ENCODE results near the gene DHX30. TPM values are rescaled to one million over a fixed set of nuclear protein-coding genes. Genes with fewer than 3 reads are reported as not detected.

DHX30 gene
- total and polyA plus RNA-seq, 2 of the 8 experiments (the other 6 are each of a cell fraction or from before 2014, with no cell fraction given): 82.4 to 97.9 TPM

GRCh38 chr3:47867451-47868044 is 64.6 kb downstream of the DHX30 start:
- Histone ChIP-seq H2BK15ac (ENCODE audit: low read length) (no peak overlapping the region), H3K23ac (ENCODE audit: insufficient read length) (no peak overlapping the region), H3K4me1 (replicated peaks in 1 of 4; ENCODE audit: control insufficient read depth in 3 of 4, insufficient read depth in 4 of 4, low read length in 3 of 4) (no peaks in the 10 kb centered on the region), H3K56ac (replicated peaks; ENCODE audit: insufficient read length, low read depth, low read length) (no peak overlapping the region), H3K79me1 (ENCODE audit: low read depth, low read length) (no peaks in the 10 kb centered on the region), H3K23me2 (ENCODE audit: low read depth, low read length) (no peaks in the 10 kb centered on the region), H2BK120ac (replicated peaks; ENCODE audit: low read depth, low read length) (no peak overlapping the region), H4K8ac (ENCODE audit: extremely low read depth, insufficient read depth, low read length) (no peak overlapping the region), H3K4me2 (ENCODE audit: insufficient read depth in 1 of 2, low read depth in 2 of 2, low read length in 2 of 2) (no peak overlapping the region), H2BK5ac (ENCODE audit: low read depth, low read length) (no peak overlapping the region; the same call in 1 of the 2 replicates), H3K9ac (replicated peaks in 1 of 4; ENCODE audit: extremely low read depth in 1 of 4, low read depth in 3 of 4, low read length in 3 of 4) (no peak overlapping the region), H2BK12ac (ENCODE audit: low read depth, low read length) (no peak overlapping the region), H3K18ac (ENCODE audit: extremely low read depth, low read length) (no peak overlapping the region), H3K4me3 (ENCODE audit: extremely low read depth in 1 of 4, insufficient read depth in 2 of 4, low read depth in 3 of 4, low read length in 4 of 4) (no peak overlapping the region), H3K27me3 (replicated peaks in 1 of 4; ENCODE audit: control insufficient read depth in 3 of 4, extremely low read depth in 1 of 4, insufficient read depth in 3 of 4, low read length in 3 of 4) (no peaks in the 10 kb centered on the region), H3K14ac (ENCODE audit: insufficient read length) (no peak overlapping the region), H3K9me3 (ENCODE audit: insufficient read depth in 2 of 2, low read depth in 1 of 2, low read length in 1 of 2) (no peaks in the 10 kb centered on the region), H2AK5ac (ENCODE audit: low read depth, low read length) (no peak overlapping the region), H4K20me1 (replicated peaks in 1 of 2; ENCODE audit: control insufficient read depth in 1 of 2, insufficient read depth in 2 of 2, low read length in 2 of 2) (no peaks in the 10 kb centered on the region), H3K4ac (replicated peaks; ENCODE audit: insufficient read length, low read depth, low read length) (no peak overlapping the region), H2BK20ac (ENCODE audit: low read length) (no peak overlapping the region), H3K79me2 (ENCODE audit: control insufficient read depth in 1 of 2, insufficient read depth in 2 of 2, low read length in 2 of 2) (no peaks in the 10 kb centered on the region), H4K91ac (replicated peaks; ENCODE audit: insufficient read length, low read length) (no peak overlapping the region), H3K27ac (ENCODE audit: low read depth, low read length) (no peak overlapping the region), H4K5ac (ENCODE audit: insufficient read length, low read depth, low read length) (no peak overlapping the region), H2AFZ (ENCODE audit: low read length) (no peak overlapping the region), H3K36me3 (ENCODE audit: control insufficient read depth in 2 of 4, insufficient read depth in 4 of 4, low read length in 3 of 4) (peaks cover 15 to 54% (median 41%) of the 10 kb centered on the region in 4 experiments; a peak in 7 of 8 replicates)
- FAIRE-seq: no peak
- TF ChIP-seq CBX8 (IDR thresholded peaks at IDR 0.05; ENCODE audit: borderline replicate concordance, low read depth, low read length) (no peak), TBP (IDR thresholded peaks at IDR 0.05; ENCODE audit: low read depth, low read length) (no peak), POLR2A (IDR thresholded peaks at IDR 0.05; ENCODE audit: control extremely low read depth in 1 of 2, low read depth in 2 of 2, low read length in 2 of 2) (no peak), TAF7 (optimal IDR thresholded peaks at IDR 0.05; ENCODE audit: borderline replicate concordance, low read depth, low read length) (no peak), NANOG (IDR thresholded peaks at IDR 0.05; ENCODE audit: insufficient read depth, low read depth, low read length, poor library complexity, severe bottlenecking) (no peak), KDM5A (IDR thresholded peaks at IDR 0.05; ENCODE audit: low read length) (no peak), ZNF274 (IDR thresholded peaks at IDR 0.05; ENCODE audit: borderline replicate concordance, extremely low read depth, low read length) (no peak), BCL11A (IDR thresholded peaks at IDR 0.05; ENCODE audit: low read depth in 2 of 2, low read length in 2 of 2) (no peak)
- WGBS, 2 experiments (ENCODE audit: extremely low coverage in 1 of 2, insufficient coverage in 1 of 2, insufficient read length in 1 of 2, insufficient replicate concordance in 2 of 2, low coverage in 1 of 2, low lambda C conversion rate in 2 of 2, missing lambda C conversion rate in 1 of 2): 87% methylated on average over 8 of the region's 8 CpGs; no CpG with 5 or more reads in 1 of the 2 experiments
- ChIA-PET POLR2A (ENCODE audit: partially characterized antibody) (no interaction called here), CTCF (ENCODE audit: partially characterized antibody) (interaction anchor here (0.9 to 4.5 kb wide), 10 partner anchors 8 to 284 kb away, joined by 3 to 28 read pairs (median 6); no protein-coding TSS in a partner anchor)
- no peak for DNase-seq (ENCODE audit: low read depth in 1 of 2, low spot score in 2 of 2)
